Measurements from ENCODE around the gene SH2D3C.

DNA sequence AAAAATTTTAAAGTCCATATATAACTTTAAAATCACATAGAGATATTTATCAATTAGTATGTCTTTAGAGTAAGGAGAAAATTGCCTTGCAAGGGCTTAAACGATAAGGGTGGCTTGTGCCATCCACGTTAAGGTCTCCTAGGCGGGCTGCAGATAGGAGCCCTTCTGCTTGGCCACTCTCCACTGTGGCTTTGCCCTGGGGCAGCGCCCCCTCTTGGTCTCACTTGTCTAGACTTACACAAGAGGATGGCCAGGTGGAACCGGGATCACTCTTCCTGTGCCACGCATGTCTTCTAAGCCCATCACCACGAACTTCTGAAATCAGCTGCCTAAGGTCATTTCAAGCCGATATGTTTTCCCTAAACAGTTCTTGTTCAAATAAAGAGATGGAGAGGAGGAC is 27.2 kb upstream of the SH2D3C start:
- TF ChIP-seq, protein P1, sequence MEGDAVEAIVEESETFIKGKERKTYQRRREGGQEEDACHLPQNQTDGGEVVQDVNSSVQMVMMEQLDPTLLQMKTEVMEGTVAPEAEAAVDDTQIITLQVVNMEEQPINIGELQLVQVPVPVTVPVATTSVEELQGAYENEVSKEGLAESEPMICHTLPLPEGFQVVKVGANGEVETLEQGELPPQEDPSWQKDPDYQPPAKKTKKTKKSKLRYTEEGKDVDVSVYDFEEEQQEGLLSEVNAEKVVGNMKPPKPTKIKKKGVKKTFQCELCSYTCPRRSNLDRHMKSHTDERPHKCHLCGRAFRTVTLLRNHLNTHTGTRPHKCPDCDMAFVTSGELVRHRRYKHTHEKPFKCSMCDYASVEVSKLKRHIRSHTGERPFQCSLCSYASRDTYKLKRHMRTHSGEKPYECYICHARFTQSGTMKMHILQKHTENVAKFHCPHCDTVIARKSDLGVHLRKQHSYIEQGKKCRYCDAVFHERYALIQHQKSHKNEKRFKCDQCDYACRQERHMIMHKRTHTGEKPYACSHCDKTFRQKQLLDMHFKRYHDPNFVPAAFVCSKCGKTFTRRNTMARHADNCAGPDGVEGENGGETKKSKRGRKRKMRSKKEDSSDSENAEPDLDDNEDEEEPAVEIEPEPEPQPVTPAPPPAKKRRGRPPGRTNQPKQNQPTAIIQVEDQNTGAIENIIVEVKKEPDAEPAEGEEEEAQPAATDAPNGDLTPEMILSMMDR (conservative IDR thresholded peaks at IDR 0.05; ENCODE audit: low read depth, low read length) = peak; percentile 38
- no peak for TF ChIP-seq POLR2A (IDR thresholded peaks at IDR 0.05; ENCODE audit: low read depth, low read length)

All from IMR-90 (cell line).